ENCODE results near the gene ADAT3.

Gene ADAT3

DNA sequence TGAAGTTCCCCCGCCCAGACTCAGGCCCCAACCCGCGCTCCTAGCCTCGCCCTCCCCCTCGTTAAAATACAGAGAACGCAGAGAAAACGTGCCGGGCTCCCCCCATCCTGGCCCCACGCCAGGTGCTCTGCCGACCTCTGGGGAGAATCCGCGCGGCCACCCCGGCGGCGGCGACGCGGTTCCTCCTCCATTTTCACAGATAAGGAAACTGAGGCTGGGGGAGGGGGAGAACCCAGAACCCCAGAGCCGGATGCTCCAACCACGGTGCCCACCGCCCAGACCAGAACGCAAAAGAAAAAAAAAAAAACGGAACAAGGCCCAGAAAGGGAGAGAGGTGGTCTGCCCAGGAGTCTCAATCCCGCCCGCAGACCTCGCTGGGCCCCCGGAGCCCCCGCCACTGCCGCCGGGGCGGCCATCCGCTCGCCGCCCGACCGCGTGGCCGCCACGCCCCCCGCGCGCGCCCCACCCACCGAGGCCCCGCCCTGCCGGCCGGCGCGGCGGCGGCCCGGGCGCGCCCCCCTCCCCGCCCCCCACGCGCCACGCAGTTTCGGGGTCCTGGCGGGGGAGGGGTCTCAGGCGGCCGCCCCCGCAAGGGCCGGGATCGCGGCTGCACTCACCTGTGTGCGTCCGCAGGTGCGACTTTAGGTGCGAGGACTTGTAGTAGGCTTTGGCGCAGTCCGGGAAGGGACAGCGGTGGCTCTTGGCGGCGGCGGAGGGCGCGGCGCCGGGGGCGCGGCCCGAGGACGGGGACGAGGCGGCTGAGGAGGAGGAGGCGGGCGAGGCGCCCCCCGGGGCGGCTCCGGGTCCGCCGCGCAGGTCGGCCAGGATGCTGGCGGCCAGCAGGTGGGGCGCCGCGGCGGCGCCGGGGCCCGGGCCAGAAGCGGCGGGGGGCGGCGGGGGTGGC is 42.5 kb upstream of the ADAT3 start:
- CTCF ChIA-PET: no interaction called here
- Histone ChIP-seq H3K36me3 (ENCODE audit: control insufficient read depth in 2 of 2, insufficient read depth in 1 of 2, low read length in 2 of 2) (no peaks in the 10 kb centered on the region), H3K4me1 (ENCODE audit: control insufficient read depth, insufficient read depth, low read length) (peaks cover 21% of the 10 kb centered on the region), H3K4me3 (ENCODE audit: low read depth, low read length) (peak overlapping the region; percentile 56), H3K27ac (ENCODE audit: extremely low read depth, low read depth, low read length) (peak overlapping the region; percentile 70; the same call in 1 of the 2 replicates), H3K9me3 (ENCODE audit: control insufficient read depth, insufficient read depth, low read depth, low read length) (no peaks in the 10 kb centered on the region)
- POLR2A ChIA-PET: no interaction called here
- TF ChIP-seq EGR2 (tag by site-specific recombination; IDR thresholded peaks at IDR 0.05; ENCODE audit: low read depth) (no peak), MZF1 (tag by site-specific recombination; IDR thresholded peaks at IDR 0.05; ENCODE audit: borderline replicate concordance) (no peak), YY1 (tag by site-specific recombination; IDR thresholded peaks at IDR 0.05) (no peak), ZNF391 (tag by site-specific recombination; IDR thresholded peaks at IDR 0.05; ENCODE audit: borderline replicate concordance, low read depth) (no peak), GLIS2 (tag by site-specific recombination; IDR thresholded peaks at IDR 0.05) (peak; percentile 58; the same call in 1 of the 2 replicates), ZNF626 (tag by site-specific recombination; IDR thresholded peaks at IDR 0.05) (no peak), ZNF184 (tag by site-specific recombination; IDR thresholded peaks at IDR 0.05) (no peak), ZNF600 (tag by site-specific recombination; IDR thresholded peaks at IDR 0.05) (no peak), KLF16 (tag by site-specific recombination; IDR thresholded peaks at IDR 0.05) (peak; percentile 66), ZNF423 (tag by site-specific recombination; IDR thresholded peaks at IDR 0.05) (no peak), ZNF366 (tag by site-specific recombination; conservative IDR thresholded peaks at IDR 0.05) (peak; percentile 35), ZNF623 (tag by site-specific recombination; IDR thresholded peaks at IDR 0.05) (no peak), ZNF521 (tag by site-specific recombination; IDR thresholded peaks at IDR 0.05) (no peak), SCRT2 (tag by site-specific recombination; IDR thresholded peaks at IDR 0.05) (no peak), ZNF571 (tag by site-specific recombination; IDR thresholded peaks at IDR 0.05) (no peak), ZNF518A (tag by site-specific recombination; conservative IDR thresholded peaks at IDR 0.05; ENCODE audit: low read depth) (no peak), ZNF174 (tag by site-specific recombination; IDR thresholded peaks at IDR 0.05) (no peak), ZNF146 (tag by site-specific recombination; IDR thresholded peaks at IDR 0.05) (no peak), ZNF510 (tag by site-specific recombination; IDR thresholded peaks at IDR 0.05; ENCODE audit: insufficient replicate concordance) (no peak), BCL6B (tag by site-specific recombination; IDR thresholded peaks at IDR 0.05) (no peak), ZNF350 (tag by site-specific recombination; IDR thresholded peaks at IDR 0.05) (no peak), ZNF221 (tag by site-specific recombination; IDR thresholded peaks at IDR 0.05; ENCODE audit: borderline replicate concordance) (no peak), ZNF544 (tag by site-specific recombination; IDR thresholded peaks at IDR 0.05) (no peak), ZNF785 (tag by site-specific recombination; IDR thresholded peaks at IDR 0.05) (no peak)
- TF ChIP-seq, protein P1, sequence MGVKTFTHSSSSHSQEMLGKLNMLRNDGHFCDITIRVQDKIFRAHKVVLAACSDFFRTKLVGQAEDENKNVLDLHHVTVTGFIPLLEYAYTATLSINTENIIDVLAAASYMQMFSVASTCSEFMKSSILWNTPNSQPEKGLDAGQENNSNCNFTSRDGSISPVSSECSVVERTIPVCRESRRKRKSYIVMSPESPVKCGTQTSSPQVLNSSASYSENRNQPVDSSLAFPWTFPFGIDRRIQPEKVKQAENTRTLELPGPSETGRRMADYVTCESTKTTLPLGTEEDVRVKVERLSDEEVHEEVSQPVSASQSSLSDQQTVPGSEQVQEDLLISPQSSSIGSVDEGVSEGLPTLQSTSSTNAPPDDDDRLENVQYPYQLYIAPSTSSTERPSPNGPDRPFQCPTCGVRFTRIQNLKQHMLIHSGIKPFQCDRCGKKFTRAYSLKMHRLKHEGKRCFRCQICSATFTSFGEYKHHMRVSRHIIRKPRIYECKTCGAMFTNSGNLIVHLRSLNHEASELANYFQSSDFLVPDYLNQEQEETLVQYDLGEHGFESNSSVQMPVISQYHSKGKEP (tag by site-specific recombination; IDR thresholded peaks at IDR 0.05): no peak
- TF ChIP-seq, protein P2, sequence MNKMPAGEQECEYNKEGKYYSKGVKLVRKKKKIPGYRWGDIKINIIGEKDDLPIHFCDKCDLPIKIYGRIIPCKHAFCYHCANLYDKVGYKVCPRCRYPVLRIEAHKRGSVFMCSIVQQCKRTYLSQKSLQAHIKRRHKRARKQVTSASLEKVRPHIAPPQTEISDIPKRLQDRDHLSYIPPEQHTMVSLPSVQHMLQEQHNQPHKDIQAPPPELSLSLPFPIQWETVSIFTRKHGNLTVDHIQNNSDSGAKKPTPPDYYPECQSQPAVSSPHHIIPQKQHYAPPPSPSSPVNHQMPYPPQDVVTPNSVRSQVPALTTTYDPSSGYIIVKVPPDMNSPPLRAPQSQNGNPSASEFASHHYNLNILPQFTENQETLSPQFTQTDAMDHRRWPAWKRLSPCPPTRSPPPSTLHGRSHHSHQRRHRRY (tag by site-specific recombination; IDR thresholded peaks at IDR 0.05): no peak
- TF ChIP-seq, protein P3, sequence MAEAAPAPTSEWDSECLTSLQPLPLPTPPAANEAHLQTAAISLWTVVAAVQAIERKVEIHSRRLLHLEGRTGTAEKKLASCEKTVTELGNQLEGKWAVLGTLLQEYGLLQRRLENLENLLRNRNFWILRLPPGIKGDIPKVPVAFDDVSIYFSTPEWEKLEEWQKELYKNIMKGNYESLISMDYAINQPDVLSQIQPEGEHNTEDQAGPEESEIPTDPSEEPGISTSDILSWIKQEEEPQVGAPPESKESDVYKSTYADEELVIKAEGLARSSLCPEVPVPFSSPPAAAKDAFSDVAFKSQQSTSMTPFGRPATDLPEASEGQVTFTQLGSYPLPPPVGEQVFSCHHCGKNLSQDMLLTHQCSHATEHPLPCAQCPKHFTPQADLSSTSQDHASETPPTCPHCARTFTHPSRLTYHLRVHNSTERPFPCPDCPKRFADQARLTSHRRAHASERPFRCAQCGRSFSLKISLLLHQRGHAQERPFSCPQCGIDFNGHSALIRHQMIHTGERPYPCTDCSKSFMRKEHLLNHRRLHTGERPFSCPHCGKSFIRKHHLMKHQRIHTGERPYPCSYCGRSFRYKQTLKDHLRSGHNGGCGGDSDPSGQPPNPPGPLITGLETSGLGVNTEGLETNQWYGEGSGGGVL (tag by site-specific recombination; IDR thresholded peaks at IDR 0.05): peak; percentile 51
